Right lobe of liver (tissue), 6 donors: ENCODE data around the gene PCCA. TPM values are rescaled to one million over a fixed set of nuclear protein-coding genes. Genes with fewer than 3 reads are reported as not detected.

Source experiments
- ATAC-seq, 4 donors: fragments of 200-7000 bp; cut with Tn5 transposase; one replicate each; pipeline ENCODE4 v1.9.1; 2020; ENCODE audit warnings: mild to moderate bottlenecking in 4 of 4, moderate library complexity in 4 of 4
- DNase-seq, 3 donors: peaks; one replicate each; pipeline ENCODE4 v3.0.0-alpha.2; 2020
- H3K27ac ChIP-seq, 3 donors: fragments of 200-600 bp; one replicate each; pipeline ENCODE4 v1.8.0; 2022
- H3K27me3 ChIP-seq, 2 donors: fragments of 200-600 bp; one replicate each; pipeline ENCODE4 v1.8.0; 2022
- H3K36me3 ChIP-seq, 4 donors: fragments of 200-600 bp; sonication (generic) in 1 of 4; one replicate each; pipeline versions ENCODE4 v1.5.1 to v1.8.0; 2017 to 2022; ENCODE audit warnings: control low read depth in 1 of 4
- H3K4me1 ChIP-seq, 4 donors: fragments of 200-600 bp; sonication (generic) in 1 of 4; one replicate each; pipeline versions ENCODE4 v1.5.1 to v1.8.0; 2017 to 2022; ENCODE audit warnings: control low read depth in 1 of 4
- H3K4me3 ChIP-seq, 3 donors: fragments of 200-600 bp; one replicate each; pipeline ENCODE4 v1.8.0; 2022
- H3K9me3 ChIP-seq, 4 donors: fragments of 200-600 bp; sonication (generic) in 1 of 4; one replicate each; pipeline versions ENCODE4 v1.5.1 to v1.8.0; 2017 to 2022; ENCODE audit warnings: control low read depth in 1 of 4
- POLR2A ChIP-seq: fragments of 450-650 bp; IDR thresholded peaks from one replicate; pipeline ENCODE4 v1.6.1; 2017; ENCODE audit warnings: antibody characterized with exemption, mild to moderate bottlenecking
- WGBS: methylation state at CpG from one replicate; pipeline ENCODE4 v1.1.6; 2018; ENCODE audit warnings: low coverage, low lambda C conversion rate; ENCODE audit not compliant: insufficient coverage; ENCODE audit errors: missing lambda C conversion rate; 5-methylcytosine and 5-hydroxymethylcytosine counted together
- intact Hi-C, 2 donors: fragments of 100-400 bp; cut with DNase I; formaldehyde crosslinking; loops; one replicate each; pipeline versions ENCODE4 v1.11.2 to v1.14.1; 2022
- total RNA-seq, 6 experiments: library from RNA; depleted of rRNA in 2 of 6; stranded (reverse); fragments of >200 nt in 2 of 6; fragmentation: NEBNext Ultra II Directional in 3 of 6; extraction: Animal tissue kit (Norgen Biotek cat#: 25700) in 3 of 6; gene quantifications; one replicate each; pipeline versions ENCODE4 v1.1.0 to v1.2.4, GENCODE V29; 2016 to 2023
- TF ChIP-seq, protein P1 (sequence below), 4 donors: fragments of 200-600 bp in 3 of 4; fragments of 450-650 bp in 1 of 4; IDR thresholded peaks; one replicate each; pipeline versions ENCODE4 v1.5.1 to v1.8.0; 2016 to 2022; ENCODE audit warnings: antibody characterized with exemption in 4 of 4, mild to moderate bottlenecking in 2 of 4
- donor health status: DM: no; HTN: yes; CAD: no.
- donor health status: DM: no; HTN: no; CAD: no.
- donor health status: DM: no; HTN: no; CAD: no.
- donor health status: DM: no; HTN: yes; CAD: no.
- donor health status: DM: no; HTN: yes; CAD: no.

Gene PCCA
- total RNA-seq, 6 experiments from 2014 or later = 58.2 to 161 (median 85.2) TPM

- no peak for DNase-seq
- no peak overlapping the region for H3K27ac ChIP-seq
- no peak for ATAC-seq
- TF ChIP-seq POLR2A = no peak
- TF ChIP-seq, protein P1, sequence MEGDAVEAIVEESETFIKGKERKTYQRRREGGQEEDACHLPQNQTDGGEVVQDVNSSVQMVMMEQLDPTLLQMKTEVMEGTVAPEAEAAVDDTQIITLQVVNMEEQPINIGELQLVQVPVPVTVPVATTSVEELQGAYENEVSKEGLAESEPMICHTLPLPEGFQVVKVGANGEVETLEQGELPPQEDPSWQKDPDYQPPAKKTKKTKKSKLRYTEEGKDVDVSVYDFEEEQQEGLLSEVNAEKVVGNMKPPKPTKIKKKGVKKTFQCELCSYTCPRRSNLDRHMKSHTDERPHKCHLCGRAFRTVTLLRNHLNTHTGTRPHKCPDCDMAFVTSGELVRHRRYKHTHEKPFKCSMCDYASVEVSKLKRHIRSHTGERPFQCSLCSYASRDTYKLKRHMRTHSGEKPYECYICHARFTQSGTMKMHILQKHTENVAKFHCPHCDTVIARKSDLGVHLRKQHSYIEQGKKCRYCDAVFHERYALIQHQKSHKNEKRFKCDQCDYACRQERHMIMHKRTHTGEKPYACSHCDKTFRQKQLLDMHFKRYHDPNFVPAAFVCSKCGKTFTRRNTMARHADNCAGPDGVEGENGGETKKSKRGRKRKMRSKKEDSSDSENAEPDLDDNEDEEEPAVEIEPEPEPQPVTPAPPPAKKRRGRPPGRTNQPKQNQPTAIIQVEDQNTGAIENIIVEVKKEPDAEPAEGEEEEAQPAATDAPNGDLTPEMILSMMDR (IDR thresholded peaks at IDR 0.05) = no peak
- intact Hi-C loops = no loop called here
- no peaks in the 10 kb centered on the region for H3K27me3 ChIP-seq
- H3K4me1 ChIP-seq = no peaks in the 10 kb centered on the region
- H3K4me3 ChIP-seq = no peak overlapping the region
- peaks cover 0 to 10% (median 3%) of the 10 kb centered on the region in 4 donors for H3K36me3 ChIP-seq
- H3K9me3 ChIP-seq = no peaks in the 10 kb centered on the region
- 92% methylated on average over 2 of the region's 3 CpGs for WGBS
Observed at GRCh38 chr13:100389617-100390016, 300.7 kb downstream of the PCCA start.

GRCh38 chr13:100392709-100393630, 304.1 kb downstream of the PCCA start:
- H3K27ac ChIP-seq = peak overlapping the region in 1 of 3 donors; percentile 36
- no peaks in the 10 kb centered on the region for H3K9me3 ChIP-seq
- ATAC-seq = peak; percentile 69 to 96 (median 80)
- no peaks in the 10 kb centered on the region for H3K27me3 ChIP-seq
- intact Hi-C loops = no loop called here
- TF ChIP-seq POLR2A = no peak
- TF ChIP-seq, protein P1 (IDR thresholded peaks at IDR 0.05) = no peak
- no peaks in the 10 kb centered on the region for H3K36me3 ChIP-seq
- DNase-seq = peak in 1 of 3 donors; percentile 52
- H3K4me3 ChIP-seq = no peak overlapping the region
- H3K4me1 ChIP-seq = peaks cover 0 to 14% (median 0%) of the 10 kb centered on the region in 4 donors
- 83% methylated on average over 12 of the region's 12 CpGs for WGBS

DNA sequence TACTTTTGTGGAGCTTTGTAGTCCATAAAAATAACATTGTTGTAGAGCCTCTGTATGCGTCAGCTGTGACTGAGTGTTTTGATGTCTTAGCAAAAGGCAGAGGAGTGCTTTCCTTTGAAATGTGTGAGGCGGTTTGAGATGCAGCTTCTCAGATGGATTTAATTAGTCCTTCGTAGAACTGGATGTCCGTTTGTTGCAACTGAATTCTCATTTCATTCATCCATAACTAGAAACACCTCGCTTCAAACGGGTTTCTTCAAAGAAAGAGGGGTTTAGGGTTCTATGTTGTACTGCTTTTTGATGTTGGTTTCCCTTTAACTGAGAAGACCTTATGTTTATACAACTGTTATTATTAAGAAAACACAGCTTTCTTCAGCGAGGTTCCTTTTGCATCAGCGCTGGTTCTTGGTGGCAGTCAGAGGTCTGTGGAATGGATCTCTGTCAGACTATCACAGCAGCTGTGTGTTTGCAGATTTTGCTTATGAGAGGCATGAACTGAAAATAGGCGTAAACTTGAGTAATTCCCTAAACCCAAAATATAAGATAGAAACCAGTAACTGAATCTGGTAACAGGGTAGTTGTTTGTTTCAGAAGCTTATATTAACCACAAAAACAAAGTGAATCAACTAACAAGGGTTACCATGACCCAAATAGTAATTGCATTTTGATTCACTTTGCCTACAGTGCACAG, 305.3 kb downstream of the PCCA start:
- Histone ChIP-seq H3K4me3 (no peak overlapping the region), H3K36me3 (no peaks in the 10 kb centered on the region), H3K9me3 (no peaks in the 10 kb centered on the region), H3K27me3 (no peaks in the 10 kb centered on the region), H3K4me1 (peaks cover 0 to 14% (median 0%) of the 10 kb centered on the region in 4 donors), H3K27ac (no peak overlapping the region)
- no peak for ATAC-seq
- TF ChIP-seq, protein P1 (IDR thresholded peaks at IDR 0.05) = no peak
- TF ChIP-seq POLR2A = no peak
- WGBS = 69% methylated on average over 9 of the region's 9 CpGs
- no peak for DNase-seq
- intact Hi-C loops = no loop called here

GRCh38 chr13:100395698-100396373, 306.9 kb downstream of the PCCA start:
- Histone ChIP-seq H3K36me3 (no peaks in the 10 kb centered on the region), H3K9me3 (no peaks in the 10 kb centered on the region), H3K4me3 (no peak overlapping the region), H3K27ac (peak overlapping the region in 1 of 3 donors; percentile 41), H3K27me3 (no peaks in the 10 kb centered on the region), H3K4me1 (peaks cover 0 to 14% (median 0%) of the 10 kb centered on the region in 4 donors)
- no peak for DNase-seq
- TF ChIP-seq, protein P1 (IDR thresholded peaks at IDR 0.05) = no peak
- TF ChIP-seq POLR2A = no peak
- intact Hi-C loops = no loop called here
- ATAC-seq = peak; percentile 48 to 89 (median 66)
- 25% methylated on average over 4 of the region's 4 CpGs for WGBS
